HG02678 (cell line): ENCODE results near the gene AXIN1.

Experiments used
- ATAC-seq: cut with Tn5 transposase; IDR thresholded peaks from one replicate; pipeline ENCODE4 v1.9.1; 2021; ENCODE audit warnings: mild to moderate bottlenecking, moderate library complexity; ENCODE audit not compliant: unreplicated experiment

Gene AXIN1

DNA sequence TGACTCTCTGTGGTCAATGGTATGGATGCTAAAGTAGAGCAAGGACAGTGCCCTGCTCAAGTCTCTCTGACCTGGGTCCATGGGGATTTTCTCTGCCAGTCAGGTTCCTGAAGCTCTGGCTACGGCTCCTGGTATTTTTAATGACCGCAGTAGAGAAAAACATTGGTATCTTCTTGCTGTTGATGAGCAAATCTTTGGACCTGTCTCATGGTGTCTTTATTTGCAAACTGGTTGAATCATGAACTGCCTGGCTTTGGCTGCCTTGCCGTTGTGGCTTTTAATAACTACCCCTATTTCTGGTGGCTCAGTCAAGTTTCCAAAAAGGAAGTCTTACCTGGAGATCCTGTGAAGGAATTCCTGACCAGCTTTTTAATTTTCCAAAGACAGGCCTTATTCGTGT, 109.2 kb downstream of the AXIN1 start:
- ATAC-seq: no peak

DNA sequence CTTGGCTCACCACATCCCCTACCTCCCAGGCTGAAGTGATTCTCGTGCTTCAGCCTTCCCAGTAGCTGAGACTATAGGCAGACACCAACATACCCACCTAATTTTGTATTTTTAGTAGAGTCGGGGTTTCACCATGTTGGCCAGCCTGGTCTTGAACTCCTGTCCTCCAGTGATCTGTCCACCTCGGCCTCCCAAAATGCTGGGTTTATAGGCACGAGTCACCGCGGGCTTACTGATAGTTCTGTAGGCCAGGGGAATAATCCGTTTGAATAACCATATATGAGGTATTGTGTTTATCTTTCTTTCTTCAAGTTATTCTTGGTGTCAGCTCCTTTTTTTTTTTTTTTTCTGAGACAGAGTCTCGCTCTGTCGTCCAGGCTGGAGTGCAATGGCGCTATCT, 110.2 kb downstream of the AXIN1 start:
- no peak for ATAC-seq

DNA sequence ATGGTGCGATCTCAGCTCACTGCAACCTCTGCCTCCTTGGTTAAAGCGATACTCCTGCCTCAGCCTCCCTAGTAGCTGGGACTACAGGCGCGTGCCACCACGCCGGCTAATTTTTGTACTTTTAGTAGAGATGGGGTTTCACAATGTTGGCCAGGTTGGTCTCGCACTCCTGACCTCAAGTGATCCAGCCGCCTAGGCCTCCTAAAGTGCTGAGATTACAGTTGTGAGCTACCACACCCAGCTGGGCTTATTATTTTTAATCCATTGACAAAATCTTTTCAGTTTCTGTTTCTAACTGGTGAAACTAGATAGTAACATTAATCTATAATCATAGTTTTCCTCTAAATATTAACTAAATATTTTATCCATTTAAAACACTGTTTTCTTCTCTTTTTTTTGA, 112.0 kb downstream of the AXIN1 start:
- no peak for ATAC-seq

DNA sequence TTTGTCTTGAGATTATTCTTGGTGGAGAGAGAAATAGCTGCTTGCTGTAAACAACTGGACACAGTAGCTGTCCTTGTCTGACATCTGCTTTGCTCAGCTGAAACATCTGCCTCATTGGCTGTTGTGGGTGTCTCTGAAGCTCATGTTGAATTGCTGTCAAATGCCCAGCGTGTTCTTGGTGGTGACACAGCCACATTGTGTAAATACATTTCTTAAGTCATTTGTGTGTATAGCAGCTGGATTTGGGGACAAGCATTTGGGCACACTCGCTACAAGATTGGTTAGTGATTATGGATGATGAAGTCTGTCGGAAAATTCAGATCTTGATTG, 112.6 kb downstream of the AXIN1 start:
- no peak for ATAC-seq
